Thyroid gland (tissue), 4 donors: Measurements from ENCODE around the gene BRD3OS.
"Not testable (repeated sequence)": the region's sequence is repeated elsewhere in the genome, so short reads cannot be mapped to it uniquely, and the experiment has no call there.

Source experiments
- POLR2A ChIP-seq, 2 donors: fragments of 450-650 bp; IDR thresholded peaks; one replicate each; pipeline ENCODE4 v1.6.1; 2017; ENCODE audit warnings: antibody characterized with exemption in 2 of 2, mild to moderate bottlenecking in 2 of 2, moderate library complexity in 1 of 2
- TF ChIP-seq, protein P1 (sequence below), 6 experiments: fragments of 200-600 bp in 3 of 6; fragments of 450-650 bp in 3 of 6; sonication (generic) in 3 of 6; IDR thresholded peaks; one replicate each; pipeline ENCODE4 v1.5.1; 2016 to 2019; ENCODE audit warnings: antibody characterized with exemption in 6 of 6, mild to moderate bottlenecking in 2 of 6, inconsistent platforms in 1 of 6, moderate library complexity in 1 of 6

DNA sequence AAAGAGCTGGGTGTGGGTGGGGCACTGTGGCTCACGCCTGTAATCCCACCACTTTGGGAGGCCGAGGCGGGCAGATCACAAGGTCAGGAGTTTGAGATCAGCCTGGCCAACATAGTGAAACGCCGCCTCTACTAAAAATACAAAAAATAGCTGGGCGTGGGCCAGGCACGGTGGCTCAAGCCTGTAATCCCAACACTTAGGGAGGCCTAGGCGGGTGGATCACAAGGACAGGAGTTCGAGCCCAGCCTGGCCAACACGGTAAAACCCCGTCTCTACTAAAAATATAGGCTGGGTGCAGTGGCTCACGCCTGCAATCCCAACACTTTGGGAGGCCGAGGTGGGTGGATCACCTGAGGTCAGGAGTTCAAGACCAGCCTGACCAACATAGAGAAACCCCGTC, 36.5 kb upstream of the BRD3OS start:
- TF ChIP-seq, protein P1, sequence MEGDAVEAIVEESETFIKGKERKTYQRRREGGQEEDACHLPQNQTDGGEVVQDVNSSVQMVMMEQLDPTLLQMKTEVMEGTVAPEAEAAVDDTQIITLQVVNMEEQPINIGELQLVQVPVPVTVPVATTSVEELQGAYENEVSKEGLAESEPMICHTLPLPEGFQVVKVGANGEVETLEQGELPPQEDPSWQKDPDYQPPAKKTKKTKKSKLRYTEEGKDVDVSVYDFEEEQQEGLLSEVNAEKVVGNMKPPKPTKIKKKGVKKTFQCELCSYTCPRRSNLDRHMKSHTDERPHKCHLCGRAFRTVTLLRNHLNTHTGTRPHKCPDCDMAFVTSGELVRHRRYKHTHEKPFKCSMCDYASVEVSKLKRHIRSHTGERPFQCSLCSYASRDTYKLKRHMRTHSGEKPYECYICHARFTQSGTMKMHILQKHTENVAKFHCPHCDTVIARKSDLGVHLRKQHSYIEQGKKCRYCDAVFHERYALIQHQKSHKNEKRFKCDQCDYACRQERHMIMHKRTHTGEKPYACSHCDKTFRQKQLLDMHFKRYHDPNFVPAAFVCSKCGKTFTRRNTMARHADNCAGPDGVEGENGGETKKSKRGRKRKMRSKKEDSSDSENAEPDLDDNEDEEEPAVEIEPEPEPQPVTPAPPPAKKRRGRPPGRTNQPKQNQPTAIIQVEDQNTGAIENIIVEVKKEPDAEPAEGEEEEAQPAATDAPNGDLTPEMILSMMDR (IDR thresholded peaks at IDR 0.05) = not testable (repeated sequence)
- not testable (repeated sequence) for TF ChIP-seq POLR2A (IDR thresholded peaks at IDR 0.05)
